ENCODE measurements around the gene KLHDC4. TPM values are rescaled to one million over a fixed set of nuclear protein-coding genes. Genes with fewer than 3 reads are reported as not detected.
A peak's percentile ranks its signal among the peaks of the same experiment; 100 is the strongest.
"Not testable (repeated sequence)": the region's sequence is repeated elsewhere in the genome, so short reads cannot be mapped to it uniquely, and the experiment has no call there.

Gene KLHDC4
- total RNA-seq (2021; fragmentation: NEBNext Ultra II Directional; extraction: Animal tissue kit (Norgen Biotek cat#: 25700)) = 10 to 100 TPM; 18.4 to 23.7 (median 21.7) TPM
- long read RNA-seq, transcript KLHDC4-201 (12 exons, 1,886 nt) = major isoform, 13 of 22 reads
- long read RNA-seq, partial matches to known transcripts = 0 of 22 reads
- long read RNA-seq, other reads (novel, unspliced or antisense) = 9 of 22 reads

DNA sequence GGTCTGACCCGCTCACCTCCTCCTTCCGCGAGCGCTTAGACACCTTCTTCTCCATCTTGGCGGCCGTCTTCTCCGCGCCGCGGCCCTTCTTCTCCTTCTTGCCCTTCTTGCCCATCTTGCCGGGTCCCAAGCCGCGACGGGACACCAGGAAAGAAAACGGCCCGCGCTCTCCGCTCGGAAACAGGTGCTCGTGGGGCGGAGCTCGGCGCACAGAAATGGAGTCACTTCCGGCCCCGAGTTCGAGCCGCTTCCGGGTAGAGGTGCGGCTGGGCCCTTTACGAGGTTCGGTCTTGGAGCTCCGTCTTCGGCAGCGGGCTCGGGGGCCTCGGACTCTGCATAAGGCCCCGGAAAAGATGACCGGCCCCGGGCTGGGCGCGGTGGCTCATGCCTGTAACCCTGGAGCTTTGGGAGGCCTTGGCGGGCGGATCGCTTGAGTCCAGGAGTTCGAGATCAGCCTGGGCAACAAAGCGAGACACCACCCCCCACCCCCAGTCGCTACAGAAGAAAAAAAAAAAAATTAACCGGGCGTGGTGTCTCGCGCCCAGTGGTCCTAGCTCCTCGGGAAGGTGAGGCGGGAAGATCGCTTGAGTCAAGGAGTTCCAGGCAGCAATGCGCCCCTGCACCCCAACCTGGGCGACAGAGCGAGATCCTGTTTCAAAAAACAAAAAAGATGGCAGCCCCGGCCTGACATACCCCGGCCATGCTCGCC, at the start of gene KLHDC4:
Gene KLHDC4, minus strand, starts transcription at position 211 of the 709 bp plus-strand sequence. Its CDS starts 96 bp downstream, at position 115.
- peak; percentile 73 for DNase-seq
- H3K9me3 Mint-ChIP-seq = no peaks in the 10 kb centered on the region
- peaks cover 34% of the 10 kb centered on the region for H3K4me1 Mint-ChIP-seq (ENCODE audit: low read depth)
- H3K27me3 Mint-ChIP-seq (ENCODE audit: insufficient read depth) = peaks cover 3% of the 10 kb centered on the region; the same call in 1 of the 2 replicates
- peak within 1 kb of the TSS; percentile 96 for H3K27ac Mint-ChIP-seq
- peaks cover 5% of the 10 kb centered on the region for H3K36me3 Mint-ChIP-seq (ENCODE audit: low read depth)
- TF ChIP-seq, protein P1, sequence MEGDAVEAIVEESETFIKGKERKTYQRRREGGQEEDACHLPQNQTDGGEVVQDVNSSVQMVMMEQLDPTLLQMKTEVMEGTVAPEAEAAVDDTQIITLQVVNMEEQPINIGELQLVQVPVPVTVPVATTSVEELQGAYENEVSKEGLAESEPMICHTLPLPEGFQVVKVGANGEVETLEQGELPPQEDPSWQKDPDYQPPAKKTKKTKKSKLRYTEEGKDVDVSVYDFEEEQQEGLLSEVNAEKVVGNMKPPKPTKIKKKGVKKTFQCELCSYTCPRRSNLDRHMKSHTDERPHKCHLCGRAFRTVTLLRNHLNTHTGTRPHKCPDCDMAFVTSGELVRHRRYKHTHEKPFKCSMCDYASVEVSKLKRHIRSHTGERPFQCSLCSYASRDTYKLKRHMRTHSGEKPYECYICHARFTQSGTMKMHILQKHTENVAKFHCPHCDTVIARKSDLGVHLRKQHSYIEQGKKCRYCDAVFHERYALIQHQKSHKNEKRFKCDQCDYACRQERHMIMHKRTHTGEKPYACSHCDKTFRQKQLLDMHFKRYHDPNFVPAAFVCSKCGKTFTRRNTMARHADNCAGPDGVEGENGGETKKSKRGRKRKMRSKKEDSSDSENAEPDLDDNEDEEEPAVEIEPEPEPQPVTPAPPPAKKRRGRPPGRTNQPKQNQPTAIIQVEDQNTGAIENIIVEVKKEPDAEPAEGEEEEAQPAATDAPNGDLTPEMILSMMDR (IDR thresholded peaks at IDR 0.05) = no peak
- peak within 1 kb of the TSS; percentile 100 for H3K4me3 Mint-ChIP-seq

DNA sequence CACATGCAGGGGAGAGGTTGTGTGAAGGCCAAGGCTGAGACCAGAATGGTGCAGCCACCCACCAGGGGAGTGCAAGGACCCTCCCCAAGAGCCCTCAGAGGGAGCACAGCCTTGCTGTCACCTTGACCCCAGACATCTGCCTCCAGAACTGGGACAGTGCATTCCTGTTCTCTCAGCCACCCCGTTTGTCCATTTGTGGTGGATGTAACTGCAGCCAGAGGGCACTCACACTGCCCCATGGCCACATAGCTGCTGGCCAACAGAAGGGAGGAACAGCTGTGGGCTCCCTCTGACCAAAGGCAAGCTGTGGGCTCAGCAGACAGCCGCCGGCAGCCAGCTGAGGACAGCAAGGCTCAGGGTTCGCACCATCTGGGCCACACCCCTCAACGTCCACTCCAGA, 49.8 kb upstream of the KLHDC4 start:
- H3K4me3 Mint-ChIP-seq = no peak overlapping the region

DNA sequence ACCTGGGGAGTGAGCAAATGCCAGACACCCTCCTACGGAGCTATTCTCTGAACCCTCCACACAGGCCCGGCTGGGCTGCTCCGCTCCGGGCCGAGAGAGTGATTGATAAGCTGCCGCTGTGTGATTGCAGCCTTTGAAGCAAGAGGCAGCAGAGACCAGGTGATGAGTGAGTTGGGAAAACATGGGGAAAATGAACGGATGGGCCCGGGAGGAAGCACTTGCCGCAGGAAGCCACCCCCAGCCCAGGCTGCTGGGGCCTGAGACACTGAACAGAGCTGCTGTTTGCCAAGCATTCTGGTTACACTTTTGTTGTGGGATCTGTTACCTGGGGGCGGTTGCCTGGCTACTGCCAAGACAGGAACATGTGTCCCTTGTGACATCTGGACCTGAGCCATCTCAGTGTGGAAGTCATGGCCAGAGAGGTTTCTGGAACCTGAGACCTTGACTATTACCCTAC, 46.4 kb upstream of the KLHDC4 start:
- Mint-ChIP-seq H3K27ac (no peak overlapping the region), H3K9me3 (peaks cover 14% of the 10 kb centered on the region), H3K27me3 (ENCODE audit: insufficient read depth) (peaks cover 14% of the 10 kb centered on the region), H3K36me3 (ENCODE audit: low read depth) (peaks cover 7% of the 10 kb centered on the region; the same call in 1 of the 2 replicates), H3K4me1 (ENCODE audit: low read depth) (peaks cover 5% of the 10 kb centered on the region), H3K4me3 (no peak overlapping the region)
- TF ChIP-seq, protein P1 (IDR thresholded peaks at IDR 0.05) = no peak
- DNase-seq = no peak

More for the DNA sequence above, 49.8 kb upstream of the KLHDC4 start:
- no peak overlapping the region for H3K27ac Mint-ChIP-seq
- TF ChIP-seq, protein P1 (IDR thresholded peaks at IDR 0.05) = peak; percentile 43; the same call in 1 of the 2 replicates
- H3K36me3 Mint-ChIP-seq (ENCODE audit: low read depth) = peaks cover 24% of the 10 kb centered on the region
- H3K27me3 Mint-ChIP-seq (ENCODE audit: insufficient read depth) = peaks cover 10% of the 10 kb centered on the region
- H3K4me1 Mint-ChIP-seq (ENCODE audit: low read depth) = no peaks in the 10 kb centered on the region
- H3K9me3 Mint-ChIP-seq = peaks cover 31% of the 10 kb centered on the region
- no peak for DNase-seq

DNA sequence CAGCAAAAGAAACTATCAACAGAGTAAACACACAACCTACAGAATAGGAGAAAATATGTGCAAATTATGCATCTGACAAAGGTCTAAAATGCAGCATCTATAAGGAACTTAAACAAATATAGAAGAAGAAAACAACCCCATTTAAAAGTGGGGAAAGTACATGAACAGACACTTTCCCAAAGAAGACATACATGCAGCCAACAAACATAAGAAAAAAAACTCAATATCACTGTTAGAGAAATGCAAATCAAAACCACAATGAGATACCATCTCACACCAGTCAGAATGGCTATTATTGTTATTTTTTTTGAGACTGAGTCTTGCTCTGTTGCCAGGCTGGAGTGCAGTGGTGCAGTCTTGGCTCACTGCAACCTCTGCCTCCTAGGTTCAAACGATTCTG, 45.7 kb upstream of the KLHDC4 start:
- H3K4me3 Mint-ChIP-seq; H3K9me3 Mint-ChIP-seq; DNase-seq; H3K36me3 Mint-ChIP-seq (ENCODE audit: low read depth); H3K27ac Mint-ChIP-seq: not testable (repeated sequence)
- H3K27me3 Mint-ChIP-seq (ENCODE audit: insufficient read depth) = peaks cover 14% of the 10 kb centered on the region
- H3K4me1 Mint-ChIP-seq (ENCODE audit: low read depth) = peaks cover 13% of the 10 kb centered on the region

DNA sequence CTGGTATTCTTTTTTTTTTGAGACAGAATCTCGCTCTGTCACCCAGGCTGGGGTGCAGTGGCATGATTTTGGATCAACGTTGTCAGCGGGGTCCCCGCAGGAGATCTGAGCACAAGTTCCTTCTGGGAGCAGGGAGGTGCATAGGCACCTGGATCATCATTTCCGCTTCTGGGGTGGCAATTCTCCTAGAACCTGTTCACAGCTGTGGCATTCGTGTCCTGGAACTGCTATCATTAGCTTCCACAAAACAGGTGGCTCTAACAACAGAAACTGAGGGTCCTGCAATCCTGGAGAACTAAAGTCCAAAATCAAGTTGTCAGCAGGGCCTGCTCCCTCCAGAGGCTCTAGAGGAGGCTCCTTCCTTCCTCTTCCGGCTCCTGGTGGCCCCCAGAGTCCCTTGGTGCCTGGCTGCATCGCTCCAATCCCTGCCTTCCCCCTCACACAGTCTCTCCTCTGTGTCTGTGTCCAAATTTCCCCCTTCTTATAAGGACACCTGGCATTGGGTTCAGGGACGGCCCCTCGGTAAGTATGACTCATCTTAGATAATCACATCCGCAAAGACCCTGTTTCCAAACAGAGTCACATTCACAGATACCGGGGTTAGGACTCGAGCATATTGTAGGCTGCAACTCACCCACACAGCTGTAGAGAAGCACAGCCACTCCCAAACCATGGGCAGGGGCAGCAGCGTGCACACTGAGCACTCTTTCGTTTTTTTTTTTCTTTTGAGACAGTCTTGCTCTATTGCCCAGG, 43.5 kb upstream of the KLHDC4 start:
- Mint-ChIP-seq H3K27ac (no peak overlapping the region), H3K27me3 (ENCODE audit: insufficient read depth) (peaks cover 14% of the 10 kb centered on the region), H3K9me3 (0 out of 2 replicates have a peak, but pooled peaks cover 3% of the 10 kb centered on the region), H3K4me3 (no peak overlapping the region), H3K36me3 (ENCODE audit: low read depth) (no peaks in the 10 kb centered on the region), H3K4me1 (ENCODE audit: low read depth) (peaks cover 19% of the 10 kb centered on the region)
- TF ChIP-seq, protein P1 (IDR thresholded peaks at IDR 0.05) = no peak
- DNase-seq = no peak

All from HFFc6 (cell line).